ENCODE measurements around the gene DOCK1. TPM values are rescaled to one million over a fixed set of nuclear protein-coding genes. Genes with fewer than 3 reads are reported as not detected.

The DOCK1 gene
- total and polyA plus RNA-seq, 2 donors (not counting 1 experiment from before 2014, with no cell fraction given) = 20.5 to 91.0 TPM

GRCh38 chr10:127047878-127048238 is 142.6 kb downstream of the DOCK1 start:
- Histone ChIP-seq H3K79me2 (ENCODE audit: control insufficient read depth, insufficient read depth, low read length) (no peaks in the 10 kb centered on the region), H3K4me1 (ENCODE audit: control insufficient read depth, extremely low read depth, insufficient read depth, low read length) (peaks cover 13% of the 10 kb centered on the region), H4K20me1 (ENCODE audit: control insufficient read depth, extremely low read depth, insufficient read depth, low read length) (no peaks in the 10 kb centered on the region), H3K4me2 (ENCODE audit: extremely low read depth, insufficient read depth, low read length) (no peak overlapping the region), H2AFZ (ENCODE audit: low read length) (no peak overlapping the region), H3K4me3 (replicated peaks in 1 of 4; ENCODE audit: control extremely low read depth in 1 of 4, insufficient read depth in 1 of 4, low read depth in 3 of 4, low read length in 4 of 4) (no peak overlapping the region), H3K27me3 (ENCODE audit: control insufficient read depth, insufficient read depth, low read length) (no peaks in the 10 kb centered on the region), H3K9ac (ENCODE audit: insufficient read depth, low read length) (no peak overlapping the region), H3K36me3 (ENCODE audit: control insufficient read depth, insufficient read depth, low read length) (peaks cover 1% of the 10 kb centered on the region), H3K9me3 (ENCODE audit: control insufficient read depth, insufficient read depth, low read depth, low read length) (no peaks in the 10 kb centered on the region), H3K27ac (ENCODE audit: insufficient read depth, low read length) (no peak overlapping the region)
- TF ChIP-seq CTCF (conservative IDR thresholded peaks at IDR 0.05 in 1 of 2, IDR thresholded peaks at IDR 0.05 in 1 of 2; ENCODE audit: low read depth in 1 of 2, low read length in 2 of 2) (no peak), EZH2 (IDR thresholded peaks at IDR 0.05; ENCODE audit: low read length, missing control alignments) (no peak)
- DNase-seq (ENCODE audit: low read depth in 2 of 2) = no peak

- Histone ChIP-seq H3K27ac (ENCODE audit: insufficient read depth, low read length) (no peak overlapping the region), H4K20me1 (ENCODE audit: control insufficient read depth, extremely low read depth, insufficient read depth, low read length) (no peaks in the 10 kb centered on the region), H3K4me1 (ENCODE audit: control insufficient read depth, extremely low read depth, insufficient read depth, low read length) (peaks cover 13% of the 10 kb centered on the region), H3K9ac (ENCODE audit: insufficient read depth, low read length) (no peak overlapping the region), H2AFZ (ENCODE audit: low read length) (no peak overlapping the region), H3K4me2 (ENCODE audit: extremely low read depth, insufficient read depth, low read length) (no peak overlapping the region), H3K79me2 (ENCODE audit: control insufficient read depth, insufficient read depth, low read length) (no peaks in the 10 kb centered on the region), H3K36me3 (ENCODE audit: control insufficient read depth, insufficient read depth, low read length) (peaks cover 1% of the 10 kb centered on the region), H3K9me3 (ENCODE audit: control insufficient read depth, insufficient read depth, low read depth, low read length) (no peaks in the 10 kb centered on the region), H3K4me3 (replicated peaks in 1 of 4; ENCODE audit: control extremely low read depth in 1 of 4, insufficient read depth in 1 of 4, low read depth in 3 of 4, low read length in 4 of 4) (no peak overlapping the region), H3K27me3 (ENCODE audit: control insufficient read depth, insufficient read depth, low read length) (no peaks in the 10 kb centered on the region)
- no peak for TF ChIP-seq CTCF (conservative IDR thresholded peaks at IDR 0.05 in 1 of 2, IDR thresholded peaks at IDR 0.05 in 1 of 2; ENCODE audit: low read depth in 1 of 2, low read length in 2 of 2)
- TF ChIP-seq EZH2 (IDR thresholded peaks at IDR 0.05; ENCODE audit: low read length, missing control alignments) = no peak
- DNase-seq (ENCODE audit: low read depth in 2 of 2) = no peak
These were observed 143.4 kb downstream of the DOCK1 start for GRCh38 chr10:127048630-127049029.

GRCh38 chr10:127052001-127052400 is 146.8 kb downstream of the DOCK1 start:
- no peak overlapping the region for H3K9ac ChIP-seq (ENCODE audit: insufficient read depth, low read length)
- no peak overlapping the region for H3K27ac ChIP-seq (ENCODE audit: insufficient read depth, low read length)
- H3K36me3 ChIP-seq (ENCODE audit: control insufficient read depth, insufficient read depth, low read length) = peaks cover 7% of the 10 kb centered on the region
- H2AFZ ChIP-seq (ENCODE audit: low read length) = no peak overlapping the region
- no peaks in the 10 kb centered on the region for H3K9me3 ChIP-seq (ENCODE audit: control insufficient read depth, insufficient read depth, low read depth, low read length)
- DNase-seq (ENCODE audit: low read depth in 2 of 2) = no peak
- no peak overlapping the region for H3K4me3 ChIP-seq (replicated peaks in 1 of 4; ENCODE audit: control extremely low read depth in 1 of 4, insufficient read depth in 1 of 4, low read depth in 3 of 4, low read length in 4 of 4)
- H4K20me1 ChIP-seq (ENCODE audit: control insufficient read depth, extremely low read depth, insufficient read depth, low read length) = no peaks in the 10 kb centered on the region
- H3K79me2 ChIP-seq (ENCODE audit: control insufficient read depth, insufficient read depth, low read length) = no peaks in the 10 kb centered on the region
- no peaks in the 10 kb centered on the region for H3K27me3 ChIP-seq (ENCODE audit: control insufficient read depth, insufficient read depth, low read length)
- peaks cover 6% of the 10 kb centered on the region for H3K4me1 ChIP-seq (ENCODE audit: control insufficient read depth, extremely low read depth, insufficient read depth, low read length)
- TF ChIP-seq CTCF (conservative IDR thresholded peaks at IDR 0.05 in 1 of 2, IDR thresholded peaks at IDR 0.05 in 1 of 2; ENCODE audit: low read depth in 1 of 2, low read length in 2 of 2) = no peak
- H3K4me2 ChIP-seq (ENCODE audit: extremely low read depth, insufficient read depth, low read length) = no peak overlapping the region

All from fibroblast of lung (primary cell).